Fibroblast of the aortic adventitia (primary cell): Measurements from ENCODE around the gene CHL1. TPM values are rescaled to one million over a fixed set of nuclear protein-coding genes. Genes with fewer than 3 reads are reported as not detected.

Experiments
- DNase-seq: peaks from one replicate; pipeline ENCODE4 v3.0.0-alpha.2; 2010; ENCODE audit warnings: low read depth
- H3K4me3 ChIP-seq: 2 replicates; pipeline ENCODE4 v1.5.1; 2011; ENCODE audit warnings: low read depth, mild to moderate bottlenecking, control low read depth, low read length, moderate library complexity
- total RNA-seq: library from RNA; depleted of rRNA; stranded (reverse); fragments of >200 nt; gene quantifications from 2 replicates; pipeline ENCODE4 v1.2.3, GENCODE V29; 2012; ENCODE audit warnings: low replicate concordance
- TF ChIP-seq, protein P1 (sequence below): IDR thresholded peaks from 2 replicates; pipeline ENCODE4 v1.5.1; 2011; ENCODE audit warnings: mild to moderate bottlenecking, low read length, control low read depth, inconsistent platforms; ENCODE audit not compliant: insufficient read depth

CHL1 gene
- total RNA-seq, 1 donor: 0.63 TPM

GRCh38 chr3:249587-250262 is 53.2 kb downstream of the CHL1 start:
- H3K4me3 ChIP-seq: no peak overlapping the region
- TF ChIP-seq, protein P1, sequence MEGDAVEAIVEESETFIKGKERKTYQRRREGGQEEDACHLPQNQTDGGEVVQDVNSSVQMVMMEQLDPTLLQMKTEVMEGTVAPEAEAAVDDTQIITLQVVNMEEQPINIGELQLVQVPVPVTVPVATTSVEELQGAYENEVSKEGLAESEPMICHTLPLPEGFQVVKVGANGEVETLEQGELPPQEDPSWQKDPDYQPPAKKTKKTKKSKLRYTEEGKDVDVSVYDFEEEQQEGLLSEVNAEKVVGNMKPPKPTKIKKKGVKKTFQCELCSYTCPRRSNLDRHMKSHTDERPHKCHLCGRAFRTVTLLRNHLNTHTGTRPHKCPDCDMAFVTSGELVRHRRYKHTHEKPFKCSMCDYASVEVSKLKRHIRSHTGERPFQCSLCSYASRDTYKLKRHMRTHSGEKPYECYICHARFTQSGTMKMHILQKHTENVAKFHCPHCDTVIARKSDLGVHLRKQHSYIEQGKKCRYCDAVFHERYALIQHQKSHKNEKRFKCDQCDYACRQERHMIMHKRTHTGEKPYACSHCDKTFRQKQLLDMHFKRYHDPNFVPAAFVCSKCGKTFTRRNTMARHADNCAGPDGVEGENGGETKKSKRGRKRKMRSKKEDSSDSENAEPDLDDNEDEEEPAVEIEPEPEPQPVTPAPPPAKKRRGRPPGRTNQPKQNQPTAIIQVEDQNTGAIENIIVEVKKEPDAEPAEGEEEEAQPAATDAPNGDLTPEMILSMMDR: no peak
- DNase-seq: no peak

DNA sequence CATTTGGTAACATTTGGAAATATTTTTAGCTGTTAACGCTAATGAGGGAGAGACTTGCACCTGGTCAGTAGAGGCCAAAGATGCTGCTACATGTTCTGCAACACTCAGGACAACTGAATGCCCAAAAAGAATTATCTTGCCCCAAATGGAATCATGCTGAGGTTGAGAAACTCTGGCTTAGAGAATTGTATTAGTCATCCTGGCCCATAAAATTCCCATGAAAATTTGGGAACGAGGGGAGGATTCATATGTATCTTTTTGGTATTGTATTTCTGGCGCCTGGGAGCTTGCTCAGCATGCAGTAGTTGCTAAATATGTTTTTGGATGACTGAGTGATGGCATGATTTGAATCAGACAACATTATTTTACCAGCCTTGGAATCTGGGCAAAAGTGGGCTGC is 59.9 kb downstream of the CHL1 start:
- H3K4me3 ChIP-seq: no peak overlapping the region
- no peak for DNase-seq
- TF ChIP-seq, protein P1: no peak

DNA sequence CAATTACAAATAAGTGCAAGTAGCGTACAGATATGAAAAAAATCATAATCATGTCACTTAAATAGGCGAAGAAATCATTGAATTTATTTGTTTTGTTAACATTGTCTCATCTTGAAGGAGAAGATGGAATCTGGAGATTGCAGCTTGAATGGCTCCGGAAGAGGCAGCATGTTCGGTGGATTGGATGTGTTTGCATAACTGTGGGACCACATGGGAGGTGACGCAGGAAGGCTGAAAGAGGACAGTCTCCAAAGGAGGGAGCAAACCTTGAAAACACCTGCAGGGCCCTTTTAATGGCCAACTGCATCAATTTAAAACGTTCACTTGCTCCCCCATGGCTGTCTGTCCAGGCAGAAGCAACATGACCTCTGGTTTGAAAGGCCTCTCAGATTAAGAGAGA is 61.3 kb downstream of the CHL1 start:
- TF ChIP-seq, protein P1: no peak
- no peak overlapping the region for H3K4me3 ChIP-seq
- DNase-seq: no peak

DNA sequence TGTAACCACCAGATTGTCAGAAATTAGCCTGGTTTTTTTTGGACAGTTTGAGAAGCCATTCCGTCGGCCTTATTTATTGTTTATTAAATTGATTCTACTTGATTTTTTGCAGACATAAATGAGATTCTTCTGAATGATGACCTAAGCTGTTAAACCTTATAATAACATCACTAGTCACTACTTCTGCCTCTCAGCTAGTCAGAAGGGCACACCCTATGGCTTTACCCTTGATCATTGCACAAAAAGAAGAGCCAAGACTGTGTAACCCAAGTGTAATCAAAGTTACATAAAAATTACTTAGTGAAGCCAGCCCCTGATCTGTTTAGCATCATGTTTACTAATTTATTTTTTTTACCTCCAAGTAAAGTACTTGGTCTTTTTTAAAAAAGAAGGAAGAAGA is 64.3 kb downstream of the CHL1 start:
- DNase-seq: no peak
- TF ChIP-seq, protein P1: no peak

DNA sequence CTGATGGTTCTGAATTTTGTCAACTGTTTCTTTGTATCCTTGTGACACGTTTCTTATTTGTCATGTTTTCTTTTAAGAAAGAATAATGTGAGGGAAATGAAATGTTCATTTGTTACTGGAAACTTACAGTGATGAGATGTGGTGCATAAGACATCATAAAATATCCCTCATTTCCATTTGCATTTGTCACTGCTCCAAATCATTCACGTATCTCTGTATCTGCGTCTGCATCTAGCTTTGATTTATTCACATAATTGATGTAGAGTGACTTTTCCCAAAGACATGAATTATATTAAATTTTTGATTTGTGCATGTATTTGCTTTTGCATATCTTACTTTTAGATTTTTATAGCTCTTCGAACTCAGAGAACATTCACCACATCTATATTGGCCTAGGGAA is 66.8 kb downstream of the CHL1 start:
- TF ChIP-seq, protein P1: no peak
- no peak overlapping the region for H3K4me3 ChIP-seq
- no peak for DNase-seq

More for the DNA sequence above, 64.3 kb downstream of the CHL1 start:
- H3K4me3 ChIP-seq: no peak overlapping the region

DNA sequence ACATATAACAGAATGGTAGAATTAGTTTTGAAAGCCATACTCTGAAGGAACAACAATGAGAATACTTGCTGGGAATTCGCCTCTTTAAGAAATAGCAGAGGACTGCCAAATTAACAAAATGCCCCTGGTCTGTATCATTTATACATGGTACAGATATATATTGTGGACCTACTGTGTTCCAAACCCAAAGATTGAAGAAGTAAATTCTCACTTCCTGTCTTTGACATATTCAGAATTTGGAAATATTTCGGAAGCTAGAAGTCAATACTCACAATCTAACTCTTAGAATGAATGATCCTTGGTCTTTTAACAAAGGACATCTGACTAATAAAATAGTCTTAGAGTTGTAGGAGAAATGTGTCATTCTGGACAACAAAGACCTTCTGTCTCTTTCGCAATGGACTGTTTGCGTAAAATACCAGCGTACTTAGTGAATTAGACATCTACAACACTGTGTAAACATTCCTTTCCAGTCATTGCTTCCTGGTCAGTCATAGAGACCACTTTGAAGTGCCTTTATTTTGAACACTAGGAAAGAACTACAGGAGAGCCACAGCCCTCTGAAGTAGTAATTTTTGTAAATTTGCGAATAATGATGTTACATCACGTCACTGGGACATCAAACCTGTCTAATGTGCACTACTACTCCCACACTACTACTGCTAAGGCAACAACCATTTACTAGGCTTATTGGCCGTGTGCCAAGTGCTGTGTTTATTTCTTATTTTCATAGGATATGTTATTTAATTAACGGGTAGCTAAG is 68.0 kb downstream of the CHL1 start:
- no peak overlapping the region for H3K4me3 ChIP-seq
- TF ChIP-seq, protein P1: no peak
- peak; percentile 51 for DNase-seq

DNA sequence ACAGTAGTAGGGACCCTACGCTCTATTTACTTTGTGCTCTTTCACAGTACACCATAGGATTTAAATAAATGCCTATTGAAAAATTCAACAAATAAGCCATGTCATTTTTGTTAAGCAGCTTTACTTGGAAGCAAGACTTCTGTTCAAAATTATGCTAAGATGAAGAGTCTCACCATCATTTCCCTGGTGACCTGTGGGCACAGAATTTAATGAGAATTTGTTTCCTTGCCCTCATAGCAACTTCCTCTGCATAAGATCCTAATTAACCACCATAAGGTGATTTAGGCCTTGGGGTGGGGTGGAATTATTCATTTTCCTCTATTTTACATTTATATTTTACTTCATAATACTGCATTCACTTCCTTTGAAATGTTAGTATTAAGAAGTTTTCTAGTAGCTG is 70.5 kb downstream of the CHL1 start:
- TF ChIP-seq, protein P1: no peak
- no peak for DNase-seq
- H3K4me3 ChIP-seq: no peak overlapping the region
